ENCODE measurements around the gene LRP3.
"Not testable (repeated sequence)": the region's sequence is repeated elsewhere in the genome, so short reads cannot be mapped to it uniquely, and the experiment has no call there.

LRP3 gene

GRCh38 chr19:33176670-33177416, 17.3 kb upstream of the LRP3 start:
- peak; percentile 99 for DNase-seq (ENCODE audit: low read depth)

- DNase-seq (ENCODE audit: low read depth): no peak
Measured at GRCh38 chr19:33177417-33177979, 16.6 kb upstream of the LRP3 start.

DNA sequence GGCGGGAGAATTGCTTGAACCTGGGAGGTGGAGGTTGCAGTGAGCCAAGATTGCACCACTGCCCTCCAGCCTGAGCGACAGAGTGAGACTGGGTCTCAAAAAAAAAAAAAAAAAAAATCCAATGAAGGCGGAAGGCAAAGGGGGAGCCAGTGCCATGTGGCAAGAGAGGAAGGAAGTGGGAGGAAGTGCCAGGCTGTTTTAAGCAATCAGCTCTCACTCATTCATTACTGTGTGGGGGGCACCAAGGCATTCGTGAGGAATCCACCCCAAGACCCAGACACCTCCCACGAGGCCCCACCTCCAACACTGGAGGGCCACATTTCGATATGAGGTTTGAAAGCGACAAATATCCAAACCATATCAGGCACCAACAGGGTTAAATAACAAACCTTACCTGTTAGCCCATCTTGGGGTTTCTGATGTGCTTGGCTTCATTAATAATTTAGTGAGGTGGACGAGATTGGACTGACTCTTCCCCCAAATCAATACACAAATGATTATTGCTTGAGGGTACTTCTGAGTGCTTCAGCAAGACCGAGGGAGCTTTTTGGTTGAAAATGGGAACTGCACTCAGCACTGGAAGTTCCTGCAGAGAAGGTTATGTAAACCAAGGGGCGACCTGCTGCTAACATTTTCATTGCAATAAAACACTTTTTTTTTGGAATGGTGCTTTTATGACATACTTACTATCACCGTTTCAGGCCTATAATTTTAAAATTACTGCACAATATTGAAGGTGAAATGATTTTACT, 7.5 kb upstream of the LRP3 start:
- no peak for DNase-seq (ENCODE audit: low read depth)

- no peak for DNase-seq (ENCODE audit: low read depth)
Measured at GRCh38 chr19:33187183-33187540, 7.0 kb upstream of the LRP3 start.

- no peak for DNase-seq (ENCODE audit: low read depth)
Measured at GRCh38 chr19:33189453-33189852, 4.7 kb upstream of the LRP3 start.

DNA sequence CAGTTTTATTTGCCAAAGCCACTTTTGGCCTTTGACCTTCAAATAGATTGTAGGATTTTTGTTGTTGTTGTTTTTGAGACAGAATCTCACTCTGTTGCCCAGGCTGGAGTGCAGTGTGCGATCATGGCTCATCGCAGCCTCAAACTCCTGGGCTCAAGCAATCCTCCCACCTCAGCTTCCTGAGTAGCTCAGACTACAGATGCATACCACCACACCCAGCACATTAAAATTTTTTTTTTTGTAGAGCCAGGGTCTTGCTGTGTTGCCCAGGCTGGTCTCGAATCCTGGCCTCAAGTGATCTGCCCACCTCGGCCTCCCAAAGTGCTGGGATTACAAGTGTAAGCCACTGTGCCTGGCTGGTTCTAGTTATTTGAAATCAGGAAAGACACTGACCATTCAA, 3.0 kb upstream of the LRP3 start:
- DNase-seq (ENCODE audit: low read depth): not testable (repeated sequence)

DNA sequence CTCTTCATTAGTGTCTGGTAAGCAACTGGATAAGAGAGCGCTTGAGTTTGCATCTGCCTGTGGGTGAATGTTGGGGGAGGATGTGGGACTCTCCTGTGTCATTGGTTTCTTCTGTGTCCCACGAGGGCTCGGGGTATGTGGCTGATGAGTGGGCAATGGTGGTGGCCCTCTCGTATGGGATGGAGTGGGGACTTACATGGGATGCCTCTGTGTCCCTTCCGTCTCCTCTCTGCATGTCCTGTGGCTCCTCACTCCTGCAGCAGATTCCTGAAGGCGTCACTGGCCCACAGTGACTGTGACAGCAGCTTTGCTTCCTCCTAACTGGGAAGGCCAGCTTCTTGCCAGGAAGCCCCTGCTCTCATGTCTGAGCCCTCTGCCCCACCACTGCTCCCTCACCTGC, 2.6 kb upstream of the LRP3 start:
- DNase-seq (ENCODE audit: low read depth): no peak

- no peak for DNase-seq (ENCODE audit: low read depth)
Measured at GRCh38 chr19:33192010-33192409, 2.1 kb upstream of the LRP3 start.

DNA sequence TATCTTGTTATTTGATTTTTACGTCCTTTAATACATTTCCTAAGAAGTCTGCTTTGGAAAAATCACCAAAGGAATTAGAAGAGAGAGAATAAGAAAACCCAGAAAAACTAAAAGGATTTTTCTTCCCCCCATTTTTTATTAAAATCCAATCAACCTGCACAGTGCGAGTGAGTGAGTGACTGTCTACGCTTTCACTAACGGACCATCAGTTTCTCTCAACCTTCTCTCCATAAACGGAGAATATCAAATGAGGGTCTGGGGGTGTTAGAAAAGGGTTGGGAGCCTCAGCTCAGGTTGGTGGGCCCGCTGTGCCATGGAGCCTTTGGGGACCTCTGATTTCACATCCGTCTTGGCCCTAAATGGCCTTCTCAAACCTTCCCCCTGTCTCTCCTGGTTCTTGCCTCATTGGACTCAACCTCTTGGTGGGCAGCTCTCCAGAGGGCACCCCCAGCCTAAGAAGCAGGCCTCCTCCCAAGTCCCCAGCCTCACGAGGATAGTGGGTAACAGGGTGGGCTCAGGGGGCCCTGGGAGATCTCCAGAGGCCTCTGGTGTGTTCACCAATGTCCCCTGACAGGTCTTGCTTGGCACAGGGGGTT, 763 bp upstream of the LRP3 start:
- no peak for DNase-seq (ENCODE audit: low read depth)

DNA sequence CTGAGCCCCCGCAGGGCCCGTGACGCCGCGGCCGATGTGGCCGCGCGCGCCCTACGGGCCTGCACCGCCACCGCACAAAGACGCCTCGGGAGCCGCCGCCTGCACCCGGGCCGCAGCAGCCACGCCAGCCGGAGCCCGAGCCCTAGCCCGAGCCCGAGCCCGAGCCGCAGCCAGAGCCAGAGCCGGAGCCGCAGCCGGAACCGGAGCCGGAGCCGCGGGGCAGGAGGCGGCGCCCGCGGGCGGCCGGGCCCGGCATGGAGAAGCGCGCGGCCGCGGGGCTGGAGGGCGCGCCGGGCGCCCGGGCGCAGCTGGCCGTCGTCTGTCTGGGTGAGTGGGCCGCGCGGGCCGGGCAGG, 379 bp downstream of the LRP3 start:
- peak; percentile 17 for DNase-seq (ENCODE audit: low read depth)

DNA sequence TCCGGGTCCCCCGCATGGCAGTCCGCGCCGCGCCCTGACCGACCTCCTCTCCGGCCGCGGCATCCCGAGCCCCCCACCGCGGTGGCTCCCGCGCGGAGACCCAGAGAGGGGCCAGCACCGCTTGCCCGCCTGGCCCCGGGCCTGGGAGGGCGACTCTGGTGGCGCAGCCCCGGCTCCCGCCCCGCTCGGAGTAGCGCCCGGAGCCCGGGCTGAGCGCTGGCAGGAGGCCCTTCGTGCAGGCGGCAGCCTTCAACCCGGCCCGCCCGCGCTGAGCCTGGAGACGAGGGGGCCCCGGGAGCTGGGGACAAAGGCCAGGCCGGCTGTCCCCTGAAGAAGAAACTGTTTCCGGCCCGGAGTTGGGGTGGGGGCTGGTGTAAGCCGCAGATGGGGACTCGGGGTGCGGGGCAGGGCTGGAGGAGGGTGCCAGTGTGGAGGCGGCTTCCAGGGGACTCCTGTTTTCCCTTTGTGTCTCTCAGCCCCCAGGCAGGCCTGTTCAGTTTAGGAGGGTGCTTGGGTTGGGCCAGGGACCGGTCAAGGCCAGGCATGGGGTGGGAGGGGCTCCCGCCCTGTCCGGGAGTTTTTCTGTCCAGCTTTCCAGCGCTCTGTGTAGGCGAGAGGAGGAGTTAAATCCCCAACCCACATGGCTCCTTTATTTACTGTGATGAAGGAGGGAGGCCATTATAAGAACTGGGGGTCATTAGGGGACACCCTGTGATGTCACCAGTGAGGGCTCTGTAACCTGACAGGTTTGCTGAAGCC, 935 bp downstream of the LRP3 start:
- peak; percentile 46 for DNase-seq (ENCODE audit: low read depth)

GRCh38 chr19:33195645-33196347, 1.7 kb downstream of the LRP3 start:
- no peak for DNase-seq (ENCODE audit: low read depth)

DNA sequence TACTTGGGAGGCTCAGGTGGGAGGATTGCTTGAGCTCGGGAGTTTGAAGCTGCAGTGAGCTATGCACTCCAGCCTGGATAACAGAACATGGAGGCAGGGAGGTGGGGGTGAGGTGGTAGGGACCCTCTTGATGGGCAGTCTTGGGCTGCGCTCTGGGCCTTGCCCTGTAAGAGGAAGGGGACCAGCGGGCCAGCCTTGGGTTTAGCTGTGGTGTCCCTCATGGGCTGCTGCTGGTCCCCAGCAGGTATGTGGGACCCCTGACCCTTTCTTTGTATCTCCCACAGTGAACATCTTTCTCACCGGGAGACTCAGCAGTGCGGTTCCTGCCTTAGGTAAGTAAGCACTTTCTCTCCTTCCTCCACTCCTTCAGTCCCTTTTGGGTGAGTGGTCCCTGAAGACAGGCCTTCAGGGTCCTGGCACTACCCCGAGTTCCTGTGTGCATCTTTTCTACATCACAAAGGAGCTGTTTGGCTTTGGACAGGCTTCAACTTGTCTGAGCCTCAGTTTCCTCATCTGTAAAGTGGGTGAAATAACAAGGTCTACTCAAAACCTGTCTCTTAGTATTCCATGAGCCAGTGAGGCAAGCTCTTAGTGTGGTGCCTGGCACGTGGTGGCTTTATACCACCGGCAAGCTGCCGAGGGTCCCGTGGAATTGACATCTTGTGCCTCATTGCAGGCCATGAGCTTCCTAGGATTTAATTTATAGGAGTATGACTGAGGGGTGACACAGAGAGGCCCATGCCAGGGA, 2.5 kb downstream of the LRP3 start:
- DNase-seq (ENCODE audit: low read depth): no peak

DNA sequence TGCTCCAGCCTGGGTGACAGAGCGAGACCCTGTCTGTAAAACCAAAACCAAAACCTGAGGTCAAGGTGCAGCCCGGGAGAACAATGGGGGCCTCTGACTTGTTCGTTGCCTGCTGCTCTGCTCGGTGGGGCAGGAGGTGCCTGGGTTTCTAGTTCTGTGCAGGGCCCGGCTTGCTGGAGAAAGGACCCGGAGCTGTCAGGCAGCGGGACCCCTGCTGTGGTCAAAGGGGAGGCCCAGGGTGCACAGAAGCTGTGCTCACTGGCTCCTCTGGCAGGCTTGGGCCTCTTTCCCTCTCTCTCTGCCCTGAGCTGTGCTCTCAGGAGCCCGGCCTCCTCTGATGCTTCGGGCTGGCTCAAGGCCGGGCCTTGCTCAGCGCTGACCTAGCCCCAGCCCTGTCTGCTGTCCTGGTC, 3.5 kb downstream of the LRP3 start:
- DNase-seq (ENCODE audit: low read depth): no peak

DNA sequence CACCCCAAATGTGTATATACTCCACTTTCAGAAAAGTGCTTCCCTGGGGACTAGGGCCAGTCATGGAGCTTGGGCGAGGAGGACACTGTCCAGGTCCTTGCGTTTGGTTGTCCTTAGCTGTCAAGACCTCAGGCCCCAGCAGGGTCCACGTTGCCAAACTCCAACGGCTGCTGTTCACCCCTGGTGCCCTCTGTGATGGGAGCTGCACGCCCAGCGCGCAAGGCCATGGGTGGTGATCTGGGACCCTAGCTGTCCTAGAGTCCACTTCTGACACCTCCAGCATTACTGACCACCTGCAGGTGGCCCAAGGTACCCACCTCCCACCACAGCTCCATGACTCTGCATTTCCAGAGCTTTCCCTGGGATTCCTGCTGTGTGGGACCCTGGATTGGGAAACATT, 4.0 kb downstream of the LRP3 start:
- no peak for DNase-seq (ENCODE audit: low read depth)

DNA sequence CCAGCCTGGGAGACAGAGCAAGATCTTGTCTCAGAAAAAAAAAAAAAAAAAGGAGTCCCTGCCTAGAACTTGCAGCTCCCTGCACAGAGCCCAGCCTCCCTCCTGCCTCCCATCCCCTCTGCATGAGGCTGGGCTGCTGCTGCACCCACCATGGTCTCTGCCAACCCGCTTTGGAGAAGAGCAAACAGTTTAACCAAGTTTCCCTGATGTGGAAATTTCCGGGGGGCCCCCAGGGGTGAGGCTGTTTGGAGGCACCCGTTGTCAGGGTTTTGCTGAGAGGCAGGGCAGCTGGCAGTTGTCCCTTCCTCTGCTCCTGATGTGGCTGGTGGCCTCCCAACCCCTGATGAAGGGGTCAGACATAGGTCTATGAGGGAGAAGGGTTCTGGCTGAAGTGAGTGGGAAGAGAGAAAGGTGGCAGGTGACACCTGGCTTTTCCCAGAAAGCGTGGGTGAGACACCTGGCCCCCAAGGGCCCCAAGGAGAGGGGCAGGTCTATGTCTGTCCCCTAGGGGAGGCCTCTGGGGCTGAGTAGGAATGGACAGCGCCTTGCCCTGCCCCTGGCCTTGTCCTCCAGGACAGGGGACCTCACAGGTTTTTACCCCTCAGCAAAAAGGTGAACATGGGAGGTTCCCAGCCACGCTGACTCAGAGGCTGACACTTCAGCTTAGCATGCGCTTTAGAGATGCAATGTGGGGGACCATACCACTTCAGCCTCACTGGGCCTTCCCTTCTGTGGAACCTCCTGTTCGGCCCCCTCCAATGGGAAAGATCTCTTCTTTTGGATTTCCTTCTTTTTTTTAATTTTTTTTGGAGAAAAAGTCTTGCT, 5.5 kb downstream of the LRP3 start:
- peak; percentile 8 for DNase-seq (ENCODE audit: low read depth)

DNA sequence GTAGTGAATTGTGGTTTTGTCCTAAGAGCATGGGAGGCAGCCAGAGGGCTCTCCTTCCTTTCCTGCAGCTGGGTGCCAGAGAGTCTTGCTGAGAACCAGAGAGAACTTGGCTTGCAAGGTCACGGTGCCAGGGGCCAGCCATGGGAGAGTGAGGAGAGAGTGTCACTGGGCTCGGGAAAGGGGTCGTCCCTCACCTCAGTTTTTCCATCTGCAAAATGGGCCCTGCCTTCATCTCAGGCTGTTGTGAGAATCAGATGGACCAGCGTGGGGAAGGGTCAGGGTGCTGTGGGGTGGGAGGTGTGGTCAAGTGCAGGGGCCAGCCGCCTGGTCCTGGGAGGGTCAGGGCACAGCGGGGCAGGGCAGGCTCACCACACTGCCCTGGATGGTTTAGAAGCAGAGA, 7.3 kb downstream of the LRP3 start:
- no peak for DNase-seq (ENCODE audit: low read depth)

DNA sequence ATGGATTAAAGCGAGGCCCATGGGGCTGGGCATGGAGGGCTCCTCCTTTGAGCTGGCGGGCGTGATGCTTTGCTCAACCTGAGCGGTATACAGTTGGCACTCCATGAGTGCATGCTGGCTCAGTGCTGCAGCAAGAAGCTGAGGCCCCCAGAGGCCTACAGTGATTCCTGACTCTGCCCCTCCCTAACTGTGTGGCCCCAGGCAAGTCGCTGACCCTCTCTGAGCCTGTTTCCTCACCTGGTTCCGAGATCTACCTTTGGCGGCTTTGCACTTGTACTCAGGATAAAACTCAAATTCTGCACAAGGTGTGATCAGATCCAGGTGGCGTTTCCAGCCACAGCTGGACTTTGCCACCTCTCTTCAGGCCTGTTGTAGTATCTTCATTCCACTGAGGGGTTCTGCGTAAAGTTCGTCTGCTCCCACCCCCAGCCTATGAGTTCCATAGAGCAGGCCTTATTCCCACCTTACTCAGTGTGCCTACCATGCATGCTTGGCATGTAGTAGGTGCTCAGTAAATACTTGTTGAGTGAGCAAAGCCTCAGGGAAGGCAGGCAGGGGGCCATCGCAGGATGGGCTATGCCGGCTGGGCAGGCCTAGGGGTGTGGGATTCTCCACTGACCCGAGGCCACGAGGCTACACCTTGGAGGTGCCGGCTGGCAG, 7.9 kb downstream of the LRP3 start:
- DNase-seq (ENCODE audit: low read depth): no peak

Measured in iris pigment epithelial cell (primary cell).